Vagina (tissue), 2 donors: ENCODE measurements around the gene STARD3NL. TPM values are rescaled to one million over a fixed set of nuclear protein-coding genes. Genes with fewer than 3 reads are reported as not detected.

Experiments used
- DNase-seq, 2 donors: peaks; one replicate each; pipeline ENCODE4 v3.0.0-alpha.2; 2017; ENCODE audit errors: extremely low spot score in 2 of 2
- H3K27ac ChIP-seq: fragments of 200-600 bp; sonication (generic); one replicate; pipeline ENCODE4 v1.5.1; 2019
- H3K27me3 ChIP-seq: fragments of 200-600 bp; sonication (generic); one replicate; pipeline ENCODE4 v1.5.1; 2019
- H3K36me3 ChIP-seq, 2 donors: fragments of 200-600 bp; sonication (generic); one replicate each; pipeline ENCODE4 v1.5.1; 2017 to 2019
- H3K4me1 ChIP-seq: fragments of 200-600 bp; sonication (generic); one replicate; pipeline ENCODE4 v1.5.1; 2019
- H3K4me3 ChIP-seq, 2 donors: fragments of 200-600 bp; sonication (generic); 1 replicate in 1 of 2; 2 replicates in 1 of 2; pipeline ENCODE4 v1.5.1; 2016 to 2019
- H3K9me3 ChIP-seq: fragments of 200-600 bp; sonication (generic); one replicate; pipeline ENCODE4 v1.5.1; 2019
- POLR2A ChIP-seq, 2 donors: fragments of 450-650 bp; IDR thresholded peaks; one replicate each; pipeline ENCODE4 v1.6.1; 2017; ENCODE audit warnings: antibody characterized with exemption in 2 of 2, mild to moderate bottlenecking in 2 of 2, moderate library complexity in 2 of 2
- POLR2AphosphoS5 ChIP-seq, 2 donors: sonication (generic); formaldehyde crosslinking; IDR thresholded peaks; one replicate each; pipeline ENCODE4 v1.9.0; 2017; ENCODE audit warnings: antibody characterized with exemption in 2 of 2, mild to moderate bottlenecking in 2 of 2, low read depth in 1 of 2; ENCODE audit not compliant: insufficient read depth in 1 of 2
- intact Hi-C: fragments of 100-400 bp; cut with DNase I; formaldehyde crosslinking; loops from one replicate; pipeline ENCODE4 v1.15.1; 2023
- total RNA-seq: library from RNA; depleted of rRNA; stranded (reverse); fragments of >200 nt; gene quantifications from one replicate; pipeline ENCODE4 v1.2.3, GENCODE V29; 2016
- TF ChIP-seq, protein P1 (sequence below), 3 experiments: fragments of 450-650 bp in 2 of 3; fragments of 200-600 bp in 1 of 3; sonication (generic) in 1 of 3; IDR thresholded peaks; one replicate each; pipeline ENCODE4 v1.5.1; 2017 to 2019; ENCODE audit warnings: antibody characterized with exemption in 3 of 3, mild to moderate bottlenecking in 2 of 3, moderate library complexity in 2 of 3

The STARD3NL gene
- total RNA-seq, 1 donor from 2014 or later = 29.5 TPM

DNA sequence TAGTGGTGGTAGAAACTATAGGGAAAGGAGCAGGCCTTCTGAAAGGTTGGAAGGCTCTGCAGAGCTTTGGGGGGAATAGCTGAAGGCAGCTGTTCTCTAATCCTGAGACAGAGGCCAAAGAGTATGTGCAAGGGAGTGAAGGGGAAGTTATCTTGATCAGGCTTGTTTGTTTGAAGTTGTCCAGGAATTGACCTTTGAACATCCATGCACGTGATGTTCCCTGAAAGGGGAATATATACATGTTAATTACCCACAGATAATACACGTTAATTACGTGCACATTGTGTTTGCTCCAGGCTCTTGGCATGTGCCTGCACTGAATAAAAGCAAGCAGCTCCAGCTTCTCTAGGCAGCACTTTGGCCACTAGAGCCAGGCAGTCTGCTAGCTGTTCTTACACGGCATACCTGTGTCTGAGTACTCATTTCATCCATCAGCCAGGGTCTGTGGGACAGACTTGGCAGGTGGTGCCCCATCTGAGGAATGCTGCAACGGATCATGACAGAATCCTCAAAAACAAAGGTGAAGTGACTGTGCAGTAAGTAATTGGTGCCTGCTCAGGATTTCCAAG is 18.0 kb upstream of the STARD3NL start:
- Histone ChIP-seq H3K36me3 (no peaks in the 10 kb centered on the region), H3K27me3 (no peaks in the 10 kb centered on the region), H3K27ac (no peak overlapping the region), H3K9me3 (no peaks in the 10 kb centered on the region), H3K4me1 (no peaks in the 10 kb centered on the region), H3K4me3 (no peak overlapping the region)
- TF ChIP-seq, protein P1, sequence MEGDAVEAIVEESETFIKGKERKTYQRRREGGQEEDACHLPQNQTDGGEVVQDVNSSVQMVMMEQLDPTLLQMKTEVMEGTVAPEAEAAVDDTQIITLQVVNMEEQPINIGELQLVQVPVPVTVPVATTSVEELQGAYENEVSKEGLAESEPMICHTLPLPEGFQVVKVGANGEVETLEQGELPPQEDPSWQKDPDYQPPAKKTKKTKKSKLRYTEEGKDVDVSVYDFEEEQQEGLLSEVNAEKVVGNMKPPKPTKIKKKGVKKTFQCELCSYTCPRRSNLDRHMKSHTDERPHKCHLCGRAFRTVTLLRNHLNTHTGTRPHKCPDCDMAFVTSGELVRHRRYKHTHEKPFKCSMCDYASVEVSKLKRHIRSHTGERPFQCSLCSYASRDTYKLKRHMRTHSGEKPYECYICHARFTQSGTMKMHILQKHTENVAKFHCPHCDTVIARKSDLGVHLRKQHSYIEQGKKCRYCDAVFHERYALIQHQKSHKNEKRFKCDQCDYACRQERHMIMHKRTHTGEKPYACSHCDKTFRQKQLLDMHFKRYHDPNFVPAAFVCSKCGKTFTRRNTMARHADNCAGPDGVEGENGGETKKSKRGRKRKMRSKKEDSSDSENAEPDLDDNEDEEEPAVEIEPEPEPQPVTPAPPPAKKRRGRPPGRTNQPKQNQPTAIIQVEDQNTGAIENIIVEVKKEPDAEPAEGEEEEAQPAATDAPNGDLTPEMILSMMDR (IDR thresholded peaks at IDR 0.05) = no peak
- TF ChIP-seq POLR2A (IDR thresholded peaks at IDR 0.05) = no peak
- no peak for TF ChIP-seq POLR2AphosphoS5 (IDR thresholded peaks at IDR 0.05; ENCODE audit: insufficient read depth in 1 of 2, low read depth in 1 of 2)
- DNase-seq = no peak
- intact Hi-C loops = no loop called here

DNA sequence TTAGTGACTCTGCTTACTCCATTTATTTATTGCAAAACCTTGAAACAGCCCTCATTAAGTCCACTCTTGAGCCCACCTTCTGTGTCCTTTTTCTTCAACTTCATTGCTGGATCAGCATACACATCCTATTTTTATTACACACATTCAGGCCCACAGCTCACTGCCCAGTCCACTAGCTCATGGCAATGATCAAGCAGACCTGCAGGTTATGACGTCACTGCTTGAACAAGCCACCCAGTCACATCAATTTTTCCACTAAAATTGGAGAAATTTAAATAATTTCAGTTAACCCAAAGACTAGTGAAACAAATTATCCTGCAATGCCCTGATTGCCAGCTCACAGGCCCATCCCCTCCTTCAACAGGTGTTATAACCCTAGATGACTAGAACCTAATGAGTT is 16.0 kb upstream of the STARD3NL start:
- intact Hi-C loops = no loop called here

DNA sequence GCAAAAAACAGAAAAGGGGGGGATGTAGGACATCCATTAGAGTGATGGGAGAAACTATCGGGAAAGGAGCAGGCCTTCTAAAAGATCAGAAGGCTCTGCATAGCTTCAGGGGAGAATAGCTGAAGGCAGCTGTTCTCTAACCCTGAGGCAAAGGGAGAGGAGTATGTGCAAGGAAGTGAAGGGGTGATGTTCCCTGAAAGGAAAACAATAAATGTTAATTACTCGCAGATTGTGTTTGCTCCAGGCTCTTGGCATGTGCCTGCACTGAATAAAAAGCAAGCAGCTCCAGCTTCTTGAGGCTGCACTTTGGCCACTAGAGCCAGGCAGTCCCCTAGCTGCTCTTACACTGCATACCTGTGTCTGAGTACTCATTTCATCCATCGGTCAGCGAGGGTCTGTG is 14.4 kb upstream of the STARD3NL start:
- Histone ChIP-seq H3K27ac (no peak overlapping the region), H3K4me1 (no peaks in the 10 kb centered on the region), H3K9me3 (no peaks in the 10 kb centered on the region), H3K36me3 (no peaks in the 10 kb centered on the region), H3K4me3 (no peak overlapping the region), H3K27me3 (no peaks in the 10 kb centered on the region)
- TF ChIP-seq, protein P1 (IDR thresholded peaks at IDR 0.05) = no peak
- TF ChIP-seq POLR2AphosphoS5 (IDR thresholded peaks at IDR 0.05; ENCODE audit: insufficient read depth in 1 of 2, low read depth in 1 of 2) = no peak
- DNase-seq = no peak
- intact Hi-C loops = no loop called here

More for the DNA sequence above, 16.0 kb upstream of the STARD3NL start:
- Histone ChIP-seq H3K4me3 (no peak overlapping the region), H3K27me3 (no peaks in the 10 kb centered on the region), H3K4me1 (no peaks in the 10 kb centered on the region), H3K9me3 (no peaks in the 10 kb centered on the region), H3K27ac (no peak overlapping the region), H3K36me3 (no peaks in the 10 kb centered on the region)
- TF ChIP-seq, protein P1 (IDR thresholded peaks at IDR 0.05) = no peak
- DNase-seq = no peak

DNA sequence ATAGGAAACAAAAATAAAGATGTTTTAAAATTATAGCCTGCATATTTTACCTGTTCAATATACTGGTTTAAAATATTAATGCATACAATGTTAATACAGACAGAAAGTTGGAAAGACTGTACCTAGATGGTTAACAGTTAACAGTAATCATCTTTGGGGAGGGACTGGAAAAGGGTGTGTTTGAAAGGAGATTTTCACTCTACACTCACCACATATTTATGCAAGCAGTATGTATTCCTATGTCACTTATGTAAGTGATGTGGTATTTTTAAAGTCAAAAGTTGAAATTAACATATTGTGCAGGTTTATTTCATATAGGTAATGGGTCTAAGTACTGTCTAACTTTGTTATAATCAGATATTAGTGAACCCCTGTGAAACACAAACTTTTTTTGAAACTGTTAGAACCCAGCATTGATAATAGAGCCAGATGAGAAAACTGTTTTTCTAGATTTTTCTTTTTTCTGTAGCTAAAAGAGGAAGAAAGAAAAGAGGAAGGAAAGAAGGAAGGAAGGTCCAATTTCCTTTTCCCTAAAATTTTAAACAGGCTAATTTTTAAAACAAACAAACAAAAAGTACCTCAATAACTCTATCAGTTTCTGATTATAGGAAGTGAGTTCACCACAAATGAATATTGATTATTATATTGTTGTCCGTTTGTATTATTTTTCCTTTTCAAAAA is 9.0 kb upstream of the STARD3NL start:
- intact Hi-C loops = no loop called here
- Histone ChIP-seq H3K27me3 (no peaks in the 10 kb centered on the region), H3K27ac (no peak overlapping the region), H3K4me1 (peaks cover 10% of the 10 kb centered on the region), H3K4me3 (no peak overlapping the region), H3K9me3 (no peaks in the 10 kb centered on the region), H3K36me3 (no peaks in the 10 kb centered on the region)
- DNase-seq = no peak
- TF ChIP-seq, protein P1 (IDR thresholded peaks at IDR 0.05) = no peak
- no peak for TF ChIP-seq POLR2A (IDR thresholded peaks at IDR 0.05)
- no peak for TF ChIP-seq POLR2AphosphoS5 (IDR thresholded peaks at IDR 0.05; ENCODE audit: insufficient read depth in 1 of 2, low read depth in 1 of 2)

DNA sequence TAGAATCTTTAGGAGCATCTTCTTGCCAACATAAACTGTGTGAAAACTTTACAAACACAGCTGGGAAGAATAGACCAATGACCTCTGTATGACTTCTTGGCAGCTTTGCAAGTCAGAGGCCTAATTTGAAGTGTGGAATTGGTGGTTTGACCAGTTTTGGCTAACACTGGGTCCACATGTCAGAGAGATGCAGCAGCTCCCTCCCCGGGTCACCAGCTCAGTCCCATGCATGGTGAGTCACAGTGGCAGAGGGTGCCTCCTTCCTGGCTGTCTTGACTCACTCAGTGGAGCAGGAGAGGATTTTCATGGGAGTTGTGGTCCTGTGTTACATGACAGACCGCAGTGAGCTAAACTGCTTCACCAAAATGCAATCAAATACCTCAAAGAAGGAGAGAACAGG is 8.2 kb upstream of the STARD3NL start:
- no peaks in the 10 kb centered on the region for H3K9me3 ChIP-seq
- no peak for DNase-seq
- intact Hi-C loops = no loop called here
- no peaks in the 10 kb centered on the region for H3K36me3 ChIP-seq
- peaks cover 10% of the 10 kb centered on the region for H3K4me1 ChIP-seq
- TF ChIP-seq, protein P1 (IDR thresholded peaks at IDR 0.05) = no peak
- TF ChIP-seq POLR2AphosphoS5 (IDR thresholded peaks at IDR 0.05; ENCODE audit: insufficient read depth in 1 of 2, low read depth in 1 of 2) (no peak), POLR2A (IDR thresholded peaks at IDR 0.05) (no peak)
- no peaks in the 10 kb centered on the region for H3K27me3 ChIP-seq
- H3K27ac ChIP-seq = peak overlapping the region; percentile 31
- H3K4me3 ChIP-seq = no peak overlapping the region
